Gastroesophageal sphincter (tissue), 4 donors: ENCODE data around the gene CCDC171. TPM values are rescaled to one million over a fixed set of nuclear protein-coding genes. Genes with fewer than 3 reads are reported as not detected.

Experiments used
- ATAC-seq: fragments of 150-250 bp; one replicate; pipeline ENCODE4 v1.9.1; 2016; ENCODE audit warnings: mild to moderate bottlenecking, moderate library complexity
- H3K27ac ChIP-seq, 4 donors: fragments of 200-600 bp; sonication (generic) in 3 of 4; 1 replicate in 3 of 4; 2 replicates in 1 of 4; pipeline ENCODE4 v1.5.1; 2016 to 2019
- H3K27me3 ChIP-seq: fragments of 200-600 bp; sonication (generic); one replicate; pipeline ENCODE4 v1.5.1; 2019
- H3K36me3 ChIP-seq, 2 donors: fragments of 200-600 bp; sonication (generic); one replicate each; pipeline ENCODE4 v1.5.1; 2019; ENCODE audit warnings: control low read depth in 1 of 2
- H3K4me1 ChIP-seq, 3 donors: fragments of 200-600 bp; sonication (generic); 1 replicate in 2 of 3; 2 replicates in 1 of 3; pipeline ENCODE4 v1.5.1; 2016 to 2019; ENCODE audit warnings: control low read depth in 2 of 3
- H3K4me3 ChIP-seq, 2 donors: fragments of 200-600 bp; sonication (generic); one replicate each; pipeline ENCODE4 v1.5.1; 2019; ENCODE audit warnings: mild to moderate bottlenecking in 1 of 2, moderate library complexity in 1 of 2
- H3K9me3 ChIP-seq, 3 donors: fragments of 200-600 bp; sonication (generic); one replicate each; pipeline ENCODE4 v1.5.1; 2017 to 2019; ENCODE audit warnings: control low read depth in 2 of 3
- CTCF ChIP-seq, 4 experiments: fragments of 200-600 bp in 2 of 4; fragments of 450-650 bp in 2 of 4; sonication (generic) in 1 of 4; IDR thresholded peaks; one replicate each; pipeline ENCODE4 v1.5.1; 2017 to 2019; ENCODE audit warnings: antibody characterized with exemption in 4 of 4, mild to moderate bottlenecking in 2 of 4, moderate library complexity in 2 of 4
- EP300 ChIP-seq: sonication (generic); formaldehyde crosslinking; IDR thresholded peaks from one replicate; pipeline ENCODE4 v1.6.1; 2017; ENCODE audit warnings: antibody characterized with exemption, mild to moderate bottlenecking
- POLR2A ChIP-seq, 2 donors: fragments of 450-650 bp; IDR thresholded peaks; one replicate each; pipeline ENCODE4 v1.6.1; 2017; ENCODE audit warnings: antibody characterized with exemption in 2 of 2, mild to moderate bottlenecking in 2 of 2, moderate library complexity in 1 of 2
- POLR2AphosphoS5 ChIP-seq: sonication (generic); formaldehyde crosslinking; IDR thresholded peaks from one replicate; pipeline ENCODE4 v1.6.1; 2017; ENCODE audit warnings: antibody characterized with exemption
- WGBS, 2 donors: methylation state at CpG; one replicate each; pipeline ENCODE4 v1.1.5; 2018; ENCODE audit warnings: low coverage in 1 of 2; 5-methylcytosine and 5-hydroxymethylcytosine counted together
- total RNA-seq, 4 donors: library from RNA; depleted of rRNA; stranded (reverse); fragments of >200 nt; gene quantifications; one replicate each; pipeline ENCODE4 v1.1.0, GENCODE V29; 2016

The CCDC171 gene
- total RNA-seq, 4 donors from 2014 or later, result 0.94 to 4.5 (median 2.8) TPM

- TF ChIP-seq POLR2AphosphoS5 (no peak), EP300 (no peak), CTCF (IDR thresholded peaks at IDR 0.05) (no peak), POLR2A (IDR thresholded peaks at IDR 0.05) (no peak)
- H3K4me3 ChIP-seq, result no peak overlapping the region
- H3K9me3 ChIP-seq, result no peaks in the 10 kb centered on the region
- no peaks in the 10 kb centered on the region for H3K4me1 ChIP-seq
- ATAC-seq, result no peak
- H3K27me3 ChIP-seq, result no peaks in the 10 kb centered on the region
- no peaks in the 10 kb centered on the region for H3K36me3 ChIP-seq
- no peak overlapping the region for H3K27ac ChIP-seq
- 38 to 87% methylated on average over 1 to 2 of the region's 2 CpGs for WGBS, 2 donors
These were observed 159.1 kb downstream of the CCDC171 start for GRCh38 chr9:15711931-15712330.

- peaks cover 0 to 3% (median 0%) of the 10 kb centered on the region in 3 donors for H3K9me3 ChIP-seq
- no peaks in the 10 kb centered on the region for H3K4me1 ChIP-seq
- TF ChIP-seq POLR2A (IDR thresholded peaks at IDR 0.05) (no peak), POLR2AphosphoS5 (no peak), CTCF (IDR thresholded peaks at IDR 0.05) (no peak), EP300 (no peak)
- no peaks in the 10 kb centered on the region for H3K27me3 ChIP-seq
- ATAC-seq, result no peak
- H3K27ac ChIP-seq, result no peak overlapping the region
- no peaks in the 10 kb centered on the region for H3K36me3 ChIP-seq
- 67% methylated on average over 1 of the region's 1 CpG; no CpG with 5 or more reads in 1 of the 2 donors for WGBS, 2 donors
- no peak overlapping the region for H3K4me3 ChIP-seq
These were observed 161.9 kb downstream of the CCDC171 start for GRCh38 chr9:15714746-15715145.

- TF ChIP-seq CTCF (IDR thresholded peaks at IDR 0.05) (no peak), POLR2AphosphoS5 (no peak), EP300 (no peak), POLR2A (IDR thresholded peaks at IDR 0.05) (no peak)
- no peaks in the 10 kb centered on the region for H3K36me3 ChIP-seq
- H3K4me3 ChIP-seq, result no peak overlapping the region
- WGBS, 2 donors, result 93 to 100% methylated on average over 3 to 4 of the region's 5 CpGs
- peaks cover 0 to 3% (median 0%) of the 10 kb centered on the region in 3 donors for H3K9me3 ChIP-seq
- no peak overlapping the region for H3K27ac ChIP-seq
- no peaks in the 10 kb centered on the region for H3K4me1 ChIP-seq
- no peak for ATAC-seq
- H3K27me3 ChIP-seq, result no peaks in the 10 kb centered on the region
These were observed 164.6 kb downstream of the CCDC171 start for GRCh38 chr9:15717290-15717967.

- no CpG with 5 or more reads among the region's 1 CpG for WGBS, 2 donors
- TF ChIP-seq CTCF (IDR thresholded peaks at IDR 0.05) (no peak), POLR2AphosphoS5 (no peak), POLR2A (IDR thresholded peaks at IDR 0.05) (no peak), EP300 (no peak)
These were observed 165.6 kb downstream of the CCDC171 start for GRCh38 chr9:15718423-15718822.

GRCh38 chr9:15720861-15721260, 168.0 kb downstream of the CCDC171 start:
- no peak for ATAC-seq
- Histone ChIP-seq H3K4me1 (peaks cover 0 to 7% (median 0%) of the 10 kb centered on the region in 3 donors), H3K4me3 (no peak overlapping the region), H3K36me3 (no peaks in the 10 kb centered on the region), H3K27ac (no peak overlapping the region), H3K9me3 (peaks cover 0 to 3% (median 0%) of the 10 kb centered on the region in 3 donors), H3K27me3 (no peaks in the 10 kb centered on the region)
- TF ChIP-seq EP300, result no peak
- no peak for TF ChIP-seq POLR2A (IDR thresholded peaks at IDR 0.05)
- TF ChIP-seq CTCF (IDR thresholded peaks at IDR 0.05), result no peak
- TF ChIP-seq POLR2AphosphoS5, result no peak
- 70 to 72% methylated on average over 1 of the region's 1 CpG for WGBS, 2 donors

More at GRCh38 chr9:15718423-15718822, 165.6 kb downstream of the CCDC171 start:
- peaks cover 0 to 3% (median 0%) of the 10 kb centered on the region in 3 donors for H3K9me3 ChIP-seq
- H3K27me3 ChIP-seq, result no peaks in the 10 kb centered on the region
- no peaks in the 10 kb centered on the region for H3K4me1 ChIP-seq
- no peak for ATAC-seq
- H3K27ac ChIP-seq, result no peak overlapping the region
- H3K4me3 ChIP-seq, result no peak overlapping the region
- H3K36me3 ChIP-seq, result no peaks in the 10 kb centered on the region
